Measurements from ENCODE around the gene VAPA.

The VAPA gene

DNA sequence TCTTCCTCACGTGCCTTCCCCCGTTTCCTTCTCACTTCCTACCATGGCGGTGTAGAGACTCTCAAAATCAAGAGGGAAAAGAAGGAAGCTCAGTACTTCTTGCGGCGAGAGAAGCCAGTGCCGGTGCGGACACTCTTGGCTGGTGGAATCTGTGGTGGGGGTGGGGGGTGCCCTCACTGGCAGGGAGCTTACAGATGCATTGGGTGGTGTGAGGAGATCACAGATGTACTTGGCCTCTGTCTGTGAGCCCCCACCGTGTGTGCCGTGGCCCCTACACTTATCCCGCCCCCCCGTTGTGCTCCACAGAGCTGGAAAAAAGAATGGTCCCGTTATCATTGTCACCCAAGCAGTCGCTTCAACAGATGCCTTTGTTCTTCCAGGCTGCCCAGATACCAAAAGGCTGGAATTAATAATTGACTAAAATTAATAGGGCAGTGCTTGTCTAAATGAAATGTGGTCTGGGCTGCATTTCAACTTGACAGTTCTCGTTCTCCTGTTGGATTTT, 79.8 kb downstream of the VAPA start:
- CTCF ChIA-PET, result interaction anchor here (0.6 to 0.8 kb wide), 2 partner anchors 24 to 45 kb away, joined by 3 read pairs; no protein-coding TSS in a partner anchor
- DNase-seq (ENCODE audit: low spot score), result no peak
- TF ChIP-seq, protein P1, sequence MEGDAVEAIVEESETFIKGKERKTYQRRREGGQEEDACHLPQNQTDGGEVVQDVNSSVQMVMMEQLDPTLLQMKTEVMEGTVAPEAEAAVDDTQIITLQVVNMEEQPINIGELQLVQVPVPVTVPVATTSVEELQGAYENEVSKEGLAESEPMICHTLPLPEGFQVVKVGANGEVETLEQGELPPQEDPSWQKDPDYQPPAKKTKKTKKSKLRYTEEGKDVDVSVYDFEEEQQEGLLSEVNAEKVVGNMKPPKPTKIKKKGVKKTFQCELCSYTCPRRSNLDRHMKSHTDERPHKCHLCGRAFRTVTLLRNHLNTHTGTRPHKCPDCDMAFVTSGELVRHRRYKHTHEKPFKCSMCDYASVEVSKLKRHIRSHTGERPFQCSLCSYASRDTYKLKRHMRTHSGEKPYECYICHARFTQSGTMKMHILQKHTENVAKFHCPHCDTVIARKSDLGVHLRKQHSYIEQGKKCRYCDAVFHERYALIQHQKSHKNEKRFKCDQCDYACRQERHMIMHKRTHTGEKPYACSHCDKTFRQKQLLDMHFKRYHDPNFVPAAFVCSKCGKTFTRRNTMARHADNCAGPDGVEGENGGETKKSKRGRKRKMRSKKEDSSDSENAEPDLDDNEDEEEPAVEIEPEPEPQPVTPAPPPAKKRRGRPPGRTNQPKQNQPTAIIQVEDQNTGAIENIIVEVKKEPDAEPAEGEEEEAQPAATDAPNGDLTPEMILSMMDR (conservative IDR thresholded peaks at IDR 0.05; ENCODE audit: low read depth), result no peak
- POLR2A ChIA-PET (ENCODE audit: low non-redundant PET), result no interaction called here
- H3K27ac ChIP-seq, result no peak overlapping the region

DNA sequence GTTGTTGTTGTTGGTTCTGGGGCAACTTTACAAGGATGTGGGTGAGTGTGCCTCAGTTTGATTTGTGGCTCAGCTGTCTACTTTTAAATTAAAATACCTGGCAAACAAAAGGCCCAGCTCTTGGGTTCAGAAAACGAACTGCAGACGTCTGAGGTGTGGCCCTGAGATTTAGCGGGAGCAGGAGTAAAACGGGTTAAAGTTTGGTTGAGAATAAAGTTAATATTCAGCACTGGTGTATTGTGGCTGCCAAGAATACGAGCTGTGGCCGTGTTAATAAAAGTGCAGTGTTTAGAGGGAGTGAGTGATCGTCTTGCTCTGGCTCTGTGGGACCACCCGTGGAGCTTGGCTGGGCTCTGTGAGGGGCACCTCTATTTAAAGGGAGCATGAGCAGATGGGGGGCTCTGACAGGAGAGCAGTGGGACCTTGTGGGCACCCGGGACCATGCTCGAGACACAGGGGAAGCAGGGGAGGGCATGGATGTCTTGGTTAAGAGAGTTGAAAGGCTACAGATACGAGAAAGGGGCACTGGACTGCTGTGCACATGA, 80.3 kb downstream of the VAPA start:
- ChIA-PET POLR2A (ENCODE audit: low non-redundant PET) (no interaction called here), CTCF (interaction anchor here (0.6 kb wide), 1 partner anchor 45 kb away, joined by 3 read pairs; no protein-coding TSS in a partner anchor)
- H3K27ac ChIP-seq, result no peak overlapping the region
- TF ChIP-seq, protein P1 (conservative IDR thresholded peaks at IDR 0.05; ENCODE audit: low read depth), result no peak
- DNase-seq (ENCODE audit: low spot score), result no peak

DNA sequence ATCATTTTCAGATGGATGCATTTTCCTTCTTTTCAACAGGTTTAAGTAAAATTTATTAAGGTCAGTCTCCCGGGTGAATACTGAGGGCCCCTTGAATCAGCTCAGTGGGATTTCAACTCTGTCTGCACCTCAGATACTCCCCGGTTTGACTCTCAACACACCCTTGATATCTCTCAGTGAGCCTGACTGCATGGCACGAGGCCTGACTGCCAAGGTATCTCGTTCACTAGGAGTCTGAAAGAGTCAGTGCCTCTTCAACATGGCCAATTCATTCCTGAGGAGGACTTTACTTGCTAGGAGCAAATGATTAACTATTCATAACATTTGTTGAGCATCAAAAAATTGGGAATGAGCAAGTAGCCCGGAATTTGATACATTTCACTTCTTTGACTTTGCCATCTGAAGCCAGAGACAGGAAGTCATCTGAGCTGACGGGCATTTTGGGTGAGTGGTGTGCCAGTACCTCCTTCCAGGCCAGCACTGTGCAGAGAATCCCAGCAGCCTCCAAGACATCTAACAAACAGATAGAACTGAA, 81.0 kb downstream of the VAPA start:
- ChIA-PET CTCF (no interaction called here), POLR2A (ENCODE audit: low non-redundant PET) (no interaction called here)
- no peak overlapping the region for H3K27ac ChIP-seq
- TF ChIP-seq, protein P1 (conservative IDR thresholded peaks at IDR 0.05; ENCODE audit: low read depth), result no peak
- no peak for DNase-seq (ENCODE audit: low spot score)

DNA sequence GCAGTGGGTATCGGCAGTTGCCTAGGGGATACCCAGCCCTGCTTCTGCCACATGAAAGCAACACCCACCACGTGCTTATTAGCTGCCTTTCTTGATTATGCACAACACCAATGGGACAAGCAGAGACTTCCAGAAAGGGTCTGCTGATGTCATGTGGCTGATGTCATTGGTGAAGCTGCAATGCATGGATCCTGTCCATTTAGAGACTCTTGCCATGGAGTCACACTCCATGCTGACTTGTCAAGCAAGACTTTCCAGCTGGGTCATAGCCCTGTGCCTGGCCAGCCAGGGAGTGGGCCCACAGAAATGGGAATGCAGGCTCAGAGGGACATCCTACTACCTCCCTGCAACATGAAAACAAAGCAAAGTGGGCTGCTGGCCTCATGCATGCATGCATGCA, 81.8 kb downstream of the VAPA start:
- POLR2A ChIA-PET (ENCODE audit: low non-redundant PET), result no interaction called here
- DNase-seq (ENCODE audit: low spot score), result no peak
- H3K27ac ChIP-seq, result no peak overlapping the region
- TF ChIP-seq, protein P1 (conservative IDR thresholded peaks at IDR 0.05; ENCODE audit: low read depth), result no peak
- CTCF ChIA-PET, result interaction anchor here (0.6 kb wide), 1 partner anchor 90 kb away, joined by 3 read pairs; no protein-coding TSS in a partner anchor

DNA sequence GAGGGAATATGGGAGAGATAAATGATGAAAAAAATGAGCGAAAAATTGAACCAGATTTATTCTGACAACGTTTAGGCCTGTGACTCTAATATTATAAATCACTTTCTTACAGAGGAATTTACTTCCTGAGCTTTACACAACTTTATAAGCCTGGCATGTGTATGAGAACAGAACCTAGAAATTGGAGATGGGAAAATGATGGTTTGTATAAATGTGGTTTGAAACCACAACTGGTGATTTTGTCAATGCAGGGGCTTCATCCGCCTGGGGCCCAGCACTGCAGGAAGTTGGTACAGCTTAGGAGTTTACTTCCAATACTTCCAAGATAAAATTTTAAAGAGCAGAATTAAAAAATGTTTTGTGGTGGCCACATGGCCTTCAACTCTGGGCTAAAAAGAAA, 82.3 kb downstream of the VAPA start:
- TF ChIP-seq, protein P1 (conservative IDR thresholded peaks at IDR 0.05; ENCODE audit: low read depth), result no peak
- ChIA-PET POLR2A (ENCODE audit: low non-redundant PET) (no interaction called here), CTCF (no interaction called here)
- no peak for DNase-seq (ENCODE audit: low spot score)
- no peak overlapping the region for H3K27ac ChIP-seq

DNA sequence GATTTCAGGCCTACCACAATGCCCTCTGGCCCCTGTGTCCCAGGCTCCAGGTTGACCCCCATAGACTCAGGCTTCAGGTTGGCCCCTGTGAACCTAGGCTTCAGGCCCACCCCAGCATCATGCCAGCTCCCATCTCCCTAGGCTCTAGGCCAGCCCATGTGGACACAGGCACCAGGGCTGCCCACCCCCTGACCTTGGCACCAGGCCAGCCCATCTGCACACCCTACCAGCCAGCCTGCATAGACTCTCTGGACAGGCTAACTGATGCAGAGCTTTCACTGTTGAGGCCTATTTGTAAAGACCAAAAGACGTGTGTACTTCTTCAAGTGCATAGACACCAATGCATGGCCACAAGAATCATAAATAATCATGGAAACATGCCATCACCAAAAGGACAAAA, 83.9 kb downstream of the VAPA start:
- DNase-seq (ENCODE audit: low spot score), result no peak
- ChIA-PET CTCF (interaction anchor here (0.6 kb wide), 1 partner anchor 522 kb away, joined by 3 read pairs; no protein-coding TSS in a partner anchor), POLR2A (ENCODE audit: low non-redundant PET) (no interaction called here)
- TF ChIP-seq, protein P1 (conservative IDR thresholded peaks at IDR 0.05; ENCODE audit: low read depth), result no peak
- H3K27ac ChIP-seq, result no peak overlapping the region
